ENCODE results near the gene RTL1. TPM values are rescaled to one million over a fixed set of nuclear protein-coding genes. Genes with fewer than 3 reads are reported as not detected.

RTL1 gene
- polyA plus RNA-seq, 4 donors, result 0.18 TPM; not detected in 3

DNA sequence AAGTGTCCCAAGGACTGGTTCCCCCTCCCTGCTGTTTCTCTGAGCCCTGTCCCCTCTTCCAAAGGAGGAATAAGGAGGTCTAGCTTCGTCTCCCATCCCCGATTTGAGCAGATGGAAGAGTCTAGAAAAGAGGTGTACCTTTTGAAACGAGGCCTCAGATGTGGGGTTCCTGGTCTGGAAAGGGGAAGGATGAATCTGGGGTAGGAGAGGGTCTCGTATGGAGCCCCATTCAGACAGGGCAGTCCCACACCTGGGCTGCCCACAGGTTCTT is 64.3 kb downstream of the RTL1 start:
- Histone ChIP-seq H3K9me3 (ENCODE audit: control insufficient read depth in 2 of 2, insufficient read depth in 1 of 2, low read depth in 1 of 2, low read length in 1 of 2) (no peaks in the 10 kb centered on the region), H3K27ac (ENCODE audit: low read depth in 1 of 3, low read length in 2 of 3) (no peak overlapping the region), H3K4me3 (ENCODE audit: low read depth in 1 of 3, low read length in 3 of 3) (no peak overlapping the region), H3K27me3 (ENCODE audit: control insufficient read depth in 3 of 3, insufficient read depth in 3 of 3, low read length in 3 of 3) (no peaks in the 10 kb centered on the region), H3K36me3 (ENCODE audit: control insufficient read depth in 3 of 3, insufficient read depth in 2 of 3, low read depth in 1 of 3, low read length in 3 of 3) (peaks cover 0 to 15% (median 0%) of the 10 kb centered on the region in 3 donors), H3K4me1 (ENCODE audit: control insufficient read depth in 3 of 3, insufficient read depth in 2 of 3, low read depth in 1 of 3, low read length in 2 of 3) (no peaks in the 10 kb centered on the region)
- DNase-seq (no peak), FAIRE-seq (no peak)
- 39 to 59% (median 55%) methylated on average over 4 of the region's 4 CpGs for WGBS, 3 donors

DNA sequence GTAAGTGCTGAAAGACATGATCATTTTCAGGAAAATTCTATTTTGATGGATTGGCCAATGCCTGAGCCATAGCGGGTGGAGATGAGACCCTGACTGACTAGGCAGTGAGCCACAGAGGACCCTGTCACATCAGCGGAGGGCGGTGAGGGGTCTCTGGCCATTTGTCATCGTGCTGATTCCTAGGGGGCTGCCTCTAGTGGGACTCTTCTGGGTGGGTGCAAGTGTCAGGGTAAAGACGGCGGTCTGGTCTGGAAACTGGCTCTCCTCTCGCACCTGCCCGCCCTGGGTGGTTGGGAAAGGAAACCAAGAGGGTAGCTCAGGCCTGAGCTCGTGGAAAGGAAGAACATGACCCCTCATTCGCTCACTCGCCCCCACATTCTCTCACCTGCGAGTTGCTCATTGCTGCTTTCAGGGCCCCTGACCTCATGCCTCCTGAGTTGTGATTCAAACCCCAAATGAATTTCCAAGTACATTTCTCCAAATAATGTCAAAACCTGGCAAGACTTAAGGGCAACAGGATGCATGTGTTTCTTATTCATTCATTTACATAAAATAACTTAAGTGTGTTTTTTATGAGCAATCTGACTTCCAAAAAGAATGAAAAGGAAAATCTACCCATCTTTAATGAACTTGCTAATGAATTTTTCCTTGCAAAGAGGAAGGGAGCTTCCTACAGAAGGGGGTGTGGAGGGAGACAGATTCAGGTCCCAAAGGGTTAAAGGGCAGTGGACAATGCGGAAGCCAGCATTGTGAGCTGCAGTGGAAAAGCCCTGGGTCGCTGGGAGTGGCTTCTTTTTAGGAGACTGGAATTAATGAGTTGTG is 64.8 kb downstream of the RTL1 start:
- H3K4me3 ChIP-seq (ENCODE audit: low read depth in 1 of 3, low read length in 3 of 3), result no peak overlapping the region
- H3K27ac ChIP-seq (ENCODE audit: low read depth in 1 of 3, low read length in 2 of 3), result no peak overlapping the region
- H3K36me3 ChIP-seq (ENCODE audit: control insufficient read depth in 3 of 3, insufficient read depth in 2 of 3, low read depth in 1 of 3, low read length in 3 of 3), result peaks cover 0 to 18% (median 0%) of the 10 kb centered on the region in 3 donors
- DNase-seq (no peak), FAIRE-seq (no peak)
- H3K9me3 ChIP-seq (ENCODE audit: control insufficient read depth in 2 of 2, insufficient read depth in 1 of 2, low read depth in 1 of 2, low read length in 1 of 2), result no peaks in the 10 kb centered on the region
- no peaks in the 10 kb centered on the region for H3K27me3 ChIP-seq (ENCODE audit: control insufficient read depth in 3 of 3, insufficient read depth in 3 of 3, low read length in 3 of 3)
- 70 to 80% (median 73%) methylated on average over 14 of the region's 14 CpGs for WGBS, 3 donors
- H3K4me1 ChIP-seq (ENCODE audit: control insufficient read depth in 3 of 3, insufficient read depth in 2 of 3, low read depth in 1 of 3, low read length in 2 of 3), result no peaks in the 10 kb centered on the region

DNA sequence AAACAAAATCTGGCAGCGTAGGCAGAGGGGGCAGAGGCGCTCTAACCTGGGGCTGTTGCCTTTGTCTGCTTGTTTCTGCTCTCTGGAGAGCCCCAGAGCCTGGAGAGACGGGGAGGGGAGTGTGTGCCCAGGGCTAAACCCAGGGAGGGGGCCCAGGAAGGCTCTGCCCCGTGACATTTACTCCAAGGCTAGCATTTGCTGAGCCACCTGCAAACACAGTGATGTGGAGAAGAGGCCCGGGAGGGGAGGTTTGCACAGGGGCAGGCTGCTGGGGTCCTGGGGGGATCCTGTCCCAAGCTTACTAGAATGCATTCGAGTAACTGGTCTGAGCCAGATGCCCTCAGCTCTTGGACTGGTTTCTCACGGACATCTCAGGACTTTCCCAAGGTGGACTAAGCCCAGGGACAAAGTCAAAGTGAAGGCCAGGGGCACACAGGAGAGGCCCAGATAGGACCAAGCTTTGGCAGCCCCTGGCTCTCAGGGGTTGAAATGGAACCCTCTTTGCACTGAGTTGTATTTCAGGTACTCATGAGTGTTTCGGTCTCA is 65.6 kb downstream of the RTL1 start:
- Histone ChIP-seq H3K9me3 (ENCODE audit: control insufficient read depth in 2 of 2, insufficient read depth in 1 of 2, low read depth in 1 of 2, low read length in 1 of 2) (no peaks in the 10 kb centered on the region), H3K4me1 (ENCODE audit: control insufficient read depth in 3 of 3, insufficient read depth in 2 of 3, low read depth in 1 of 3, low read length in 2 of 3) (no peaks in the 10 kb centered on the region), H3K27me3 (ENCODE audit: control insufficient read depth in 3 of 3, insufficient read depth in 3 of 3, low read length in 3 of 3) (peaks cover 0 to 2% (median 0%) of the 10 kb centered on the region in 3 donors), H3K27ac (ENCODE audit: low read depth in 1 of 3, low read length in 2 of 3) (no peak overlapping the region), H3K36me3 (ENCODE audit: control insufficient read depth in 3 of 3, insufficient read depth in 2 of 3, low read depth in 1 of 3, low read length in 3 of 3) (peaks cover 0 to 18% (median 0%) of the 10 kb centered on the region in 3 donors), H3K4me3 (ENCODE audit: low read depth in 1 of 3, low read length in 3 of 3) (no peak overlapping the region)
- DNase-seq, result no peak
- 66 to 73% (median 68%) methylated on average over 8 of the region's 8 CpGs for WGBS, 3 donors
- FAIRE-seq, result no peak

DNA sequence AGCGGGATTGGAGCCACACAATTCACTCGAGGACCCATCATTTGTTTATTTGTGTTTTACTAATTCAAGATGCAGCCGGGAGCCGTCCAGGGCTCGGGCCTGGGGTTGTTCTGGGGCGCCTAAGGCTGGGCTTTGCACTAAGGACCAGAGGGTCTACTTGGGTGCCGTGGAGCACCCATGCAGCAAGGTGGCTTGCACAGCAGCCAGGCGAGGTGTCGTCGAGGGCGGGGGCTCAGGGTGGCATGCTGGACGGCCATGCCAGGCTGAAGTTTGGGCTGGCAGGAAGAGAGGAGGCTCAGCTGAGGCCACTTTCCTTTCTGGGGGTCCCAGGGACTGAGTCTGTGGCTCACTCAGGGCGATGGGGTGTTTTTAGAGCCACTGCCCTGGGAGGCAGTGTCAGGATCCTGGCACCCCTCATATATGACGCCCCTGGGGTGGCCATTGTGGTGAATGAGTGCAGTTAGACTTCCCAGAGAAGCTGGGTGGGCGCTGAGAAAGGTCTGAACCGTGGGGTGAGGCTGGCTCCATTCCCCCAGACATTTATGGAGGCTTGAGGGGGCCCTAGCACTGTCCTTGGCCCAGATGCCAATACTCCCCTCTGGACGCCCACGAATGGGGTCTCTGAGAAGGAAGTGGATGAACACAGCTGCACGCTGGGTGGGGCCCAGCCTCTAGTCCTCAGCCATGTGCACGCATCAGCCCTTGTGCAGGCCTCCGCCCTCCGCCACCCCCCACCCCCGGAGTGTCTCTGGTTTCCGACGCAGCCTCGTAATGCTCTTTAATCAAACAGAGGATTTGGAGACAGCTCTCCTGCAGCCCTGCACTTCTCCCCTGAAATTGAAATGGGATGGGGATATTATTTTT is 66.3 kb downstream of the RTL1 start:
- no peaks in the 10 kb centered on the region for H3K4me1 ChIP-seq (ENCODE audit: control insufficient read depth in 3 of 3, insufficient read depth in 2 of 3, low read depth in 1 of 3, low read length in 2 of 3)

DNA sequence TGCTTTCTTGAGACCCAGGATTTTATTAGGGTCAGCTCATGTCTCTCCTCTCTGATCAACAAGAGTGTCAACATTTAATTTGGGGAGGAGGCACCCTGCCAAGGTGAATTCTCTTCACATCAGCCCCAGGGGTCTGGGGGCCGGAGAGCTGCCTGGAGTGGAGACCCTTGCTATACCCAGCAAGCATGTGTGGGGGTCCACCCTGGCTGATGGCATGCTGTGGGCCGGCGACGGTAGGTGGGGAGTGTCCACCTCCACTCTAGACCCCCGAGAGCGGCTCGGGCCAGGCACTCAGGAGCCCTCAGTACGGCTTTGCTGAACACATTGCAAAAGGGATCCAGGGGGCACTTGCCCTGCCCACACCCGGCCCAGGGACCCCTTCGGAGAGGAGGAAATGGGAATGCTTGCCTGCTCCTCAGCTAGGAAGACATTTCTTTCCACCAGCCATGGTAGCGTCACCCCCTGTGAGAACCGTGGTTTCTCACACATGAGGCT is 67.2 kb downstream of the RTL1 start:
- Histone ChIP-seq H3K27ac (ENCODE audit: low read depth in 1 of 3, low read length in 2 of 3) (no peak overlapping the region), H3K36me3 (ENCODE audit: control insufficient read depth in 3 of 3, insufficient read depth in 2 of 3, low read depth in 1 of 3, low read length in 3 of 3) (peaks cover 0 to 22% (median 0%) of the 10 kb centered on the region in 3 donors), H3K4me1 (ENCODE audit: control insufficient read depth in 3 of 3, insufficient read depth in 2 of 3, low read depth in 1 of 3, low read length in 2 of 3) (no peaks in the 10 kb centered on the region), H3K27me3 (ENCODE audit: control insufficient read depth in 3 of 3, insufficient read depth in 3 of 3, low read length in 3 of 3) (peaks cover 0 to 5% (median 0%) of the 10 kb centered on the region in 3 donors), H3K9me3 (ENCODE audit: control insufficient read depth in 2 of 2, insufficient read depth in 1 of 2, low read depth in 1 of 2, low read length in 1 of 2) (no peaks in the 10 kb centered on the region), H3K4me3 (ENCODE audit: low read depth in 1 of 3, low read length in 3 of 3) (no peak overlapping the region)
- DNase-seq (no peak), FAIRE-seq (no peak)
- 83 to 90% (median 83%) methylated on average over 12 of the region's 12 CpGs for WGBS, 3 donors

More for the DNA sequence above, 66.3 kb downstream of the RTL1 start:
- 70 to 77% (median 74%) methylated on average over 24 to 26 of the region's 26 CpGs for WGBS, 3 donors
- peaks cover 0 to 5% (median 0%) of the 10 kb centered on the region in 3 donors for H3K27me3 ChIP-seq (ENCODE audit: control insufficient read depth in 3 of 3, insufficient read depth in 3 of 3, low read length in 3 of 3)
- no peaks in the 10 kb centered on the region for H3K9me3 ChIP-seq (ENCODE audit: control insufficient read depth in 2 of 2, insufficient read depth in 1 of 2, low read depth in 1 of 2, low read length in 1 of 2)
- H3K4me3 ChIP-seq (ENCODE audit: low read depth in 1 of 3, low read length in 3 of 3), result no peak overlapping the region
- no peak overlapping the region for H3K27ac ChIP-seq (ENCODE audit: low read depth in 1 of 3, low read length in 2 of 3)
- DNase-seq, result no peak
- H3K36me3 ChIP-seq (ENCODE audit: control insufficient read depth in 3 of 3, insufficient read depth in 2 of 3, low read depth in 1 of 3, low read length in 3 of 3), result peaks cover 0 to 21% (median 0%) of the 10 kb centered on the region in 3 donors
- FAIRE-seq, result no peak

DNA sequence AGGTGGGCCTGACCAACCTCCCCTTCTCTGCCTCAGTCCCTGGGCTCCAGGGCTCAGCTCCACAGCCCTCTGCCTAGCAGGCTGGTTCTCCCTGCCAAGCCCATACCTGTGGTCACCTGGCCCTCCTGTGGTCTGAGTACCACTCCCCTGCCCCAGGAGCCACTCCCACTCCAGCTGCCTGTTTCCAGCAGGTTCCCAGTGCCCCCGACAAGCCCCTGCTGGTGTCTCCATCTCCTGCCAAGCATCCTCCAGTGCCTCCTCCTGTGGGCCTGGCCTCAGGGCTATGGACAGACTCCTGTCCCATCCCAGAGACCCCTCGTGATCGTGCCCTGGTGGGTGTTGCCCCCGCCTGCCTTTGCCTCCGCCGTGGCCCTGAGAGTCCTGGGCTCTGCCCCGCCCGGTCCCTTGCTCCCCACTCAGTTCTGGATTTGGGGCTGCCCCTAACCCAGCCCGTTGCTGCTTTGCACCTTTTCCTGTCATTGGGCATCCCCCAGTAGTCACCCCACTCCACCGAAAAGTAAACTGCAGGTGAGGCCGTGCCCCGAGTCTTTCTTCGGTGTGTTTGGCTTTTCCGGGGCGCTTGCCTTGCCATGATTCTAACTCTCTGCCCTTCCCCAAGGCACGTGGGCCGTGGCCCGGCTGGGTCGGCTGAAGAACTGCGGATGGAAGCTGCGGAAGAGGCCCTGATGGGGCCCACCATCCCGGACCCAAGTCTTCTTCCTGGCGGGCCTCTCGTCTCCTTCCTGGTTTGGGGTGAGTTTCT is 67.8 kb downstream of the RTL1 start:
- Histone ChIP-seq H3K9me3 (ENCODE audit: control insufficient read depth in 2 of 2, insufficient read depth in 1 of 2, low read depth in 1 of 2, low read length in 1 of 2) (no peaks in the 10 kb centered on the region), H3K4me3 (ENCODE audit: low read depth in 1 of 3, low read length in 3 of 3) (no peak overlapping the region), H3K27me3 (ENCODE audit: control insufficient read depth in 3 of 3, insufficient read depth in 3 of 3, low read length in 3 of 3) (peaks cover 0 to 10% (median 0%) of the 10 kb centered on the region in 3 donors), H3K4me1 (ENCODE audit: control insufficient read depth in 3 of 3, insufficient read depth in 2 of 3, low read depth in 1 of 3, low read length in 2 of 3) (no peaks in the 10 kb centered on the region), H3K36me3 (ENCODE audit: control insufficient read depth in 3 of 3, insufficient read depth in 2 of 3, low read depth in 1 of 3, low read length in 3 of 3) (peaks cover 0 to 24% (median 0%) of the 10 kb centered on the region in 3 donors), H3K27ac (ENCODE audit: low read depth in 1 of 3, low read length in 2 of 3) (no peak overlapping the region)
- FAIRE-seq (no peak), DNase-seq (no peak)
- 78 to 85% (median 82%) methylated on average over 24 of the region's 24 CpGs for WGBS, 3 donors

DNA sequence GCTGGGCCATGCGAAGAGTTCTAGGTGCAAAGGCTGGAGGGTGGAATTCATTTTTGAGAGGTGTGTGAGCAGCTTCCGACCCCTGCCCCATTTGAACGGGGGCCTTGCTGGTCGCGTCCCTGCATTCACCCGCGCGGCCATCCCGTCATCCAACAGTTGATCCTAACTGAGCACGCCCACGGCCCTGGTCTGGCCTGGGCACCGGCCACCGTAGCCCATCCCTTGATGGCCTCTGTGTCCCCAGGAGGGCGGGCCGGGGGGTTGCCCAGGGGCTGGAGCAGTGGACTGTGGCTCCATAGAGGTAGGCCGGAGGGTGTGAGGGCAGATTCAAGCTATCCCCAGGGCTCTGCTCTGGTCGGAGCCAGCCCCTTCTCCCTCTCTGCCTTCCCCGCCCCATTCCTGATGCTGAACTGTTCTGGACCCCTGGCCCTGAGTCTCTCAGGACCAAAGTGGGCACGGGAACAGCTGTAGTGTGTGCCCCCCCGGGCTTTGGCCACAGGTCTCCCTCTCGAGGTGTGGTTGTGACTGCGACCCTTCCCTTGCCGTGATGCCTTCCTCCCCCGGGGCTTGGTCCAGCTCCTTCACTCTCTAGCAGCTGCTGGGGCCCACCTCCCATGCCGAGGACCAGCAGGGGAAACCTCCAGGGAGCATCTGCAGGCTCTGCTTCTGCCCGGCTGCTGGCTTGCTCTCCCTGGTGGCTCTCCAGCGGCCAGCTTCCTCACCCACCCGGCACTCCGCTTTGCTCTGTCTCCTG is 68.6 kb downstream of the RTL1 start:
- Histone ChIP-seq H3K27me3 (ENCODE audit: control insufficient read depth in 3 of 3, insufficient read depth in 3 of 3, low read length in 3 of 3) (peaks cover 0 to 13% (median 0%) of the 10 kb centered on the region in 3 donors), H3K4me3 (ENCODE audit: low read depth in 1 of 3, low read length in 3 of 3) (no peak overlapping the region), H3K27ac (ENCODE audit: low read depth in 1 of 3, low read length in 2 of 3) (no peak overlapping the region), H3K9me3 (ENCODE audit: control insufficient read depth in 2 of 2, insufficient read depth in 1 of 2, low read depth in 1 of 2, low read length in 1 of 2) (no peaks in the 10 kb centered on the region), H3K36me3 (ENCODE audit: control insufficient read depth in 3 of 3, insufficient read depth in 2 of 3, low read depth in 1 of 3, low read length in 3 of 3) (peaks cover 0 to 24% (median 0%) of the 10 kb centered on the region in 3 donors), H3K4me1 (ENCODE audit: control insufficient read depth in 3 of 3, insufficient read depth in 2 of 3, low read depth in 1 of 3, low read length in 2 of 3) (no peaks in the 10 kb centered on the region)
- DNase-seq, result no peak
- no peak for FAIRE-seq
- WGBS, 3 donors, result 66 to 81% (median 79%) methylated on average over 25 to 29 of the region's 29 CpGs
